22Rv1 (cell line): Measurements from ENCODE around the gene MCAM.

ENCODE experiments used
- ZFX ChIP-seq: fragments of 450-650 bp; IDR thresholded peaks from 2 replicates; pipeline ENCODE4 v1.6.1; 2017; ENCODE audit warnings: antibody characterized with exemption, borderline replicate concordance
- TF ChIP-seq, protein P1 (sequence below): fragments of 450-650 bp; IDR thresholded peaks from 2 replicates; pipeline ENCODE4 v1.5.1; 2017; ENCODE audit warnings: mild to moderate bottlenecking

DNA sequence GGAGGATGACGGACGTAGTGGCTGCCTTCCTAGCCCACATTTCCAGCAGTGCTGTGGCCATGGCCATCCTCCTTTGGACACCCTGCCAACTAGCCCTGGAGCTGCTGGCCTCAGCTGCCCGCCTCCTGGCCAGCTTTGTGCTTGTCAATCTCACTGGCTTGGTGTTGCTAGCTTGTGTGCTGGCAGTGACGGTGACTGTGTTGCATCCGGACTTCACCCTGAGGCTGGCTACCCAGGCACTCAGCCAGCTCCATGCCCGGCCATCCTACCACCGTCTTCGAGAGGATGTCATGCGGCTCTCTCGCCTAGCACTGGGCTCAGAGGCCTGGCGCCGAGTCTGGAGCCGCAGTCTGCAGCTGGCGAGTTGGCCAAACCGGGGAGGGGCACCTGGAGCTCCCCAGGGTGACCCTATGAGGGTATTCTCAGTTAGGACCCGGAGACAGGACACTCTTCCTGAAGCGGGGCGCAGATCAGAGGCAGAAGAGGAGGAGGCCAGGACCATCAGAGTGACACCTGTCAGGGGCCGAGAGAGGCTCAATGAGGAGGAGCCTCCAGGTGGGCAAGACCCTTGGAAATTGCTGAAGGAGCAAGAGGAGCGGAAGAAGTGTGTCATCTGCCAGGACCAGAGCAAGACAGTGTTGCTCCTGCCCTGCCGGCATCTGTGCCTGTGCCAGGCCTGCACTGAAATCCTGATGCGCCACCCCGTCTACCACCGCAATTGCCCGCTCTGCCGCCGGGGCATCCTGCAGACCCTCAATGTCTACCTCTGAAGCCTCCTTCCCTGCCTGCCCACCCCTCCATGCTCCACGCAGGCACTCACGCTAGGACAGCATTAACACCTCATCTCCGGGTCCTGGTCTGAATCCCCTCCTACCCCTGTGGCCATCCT, 19.0 kb upstream of the MCAM start:
- TF ChIP-seq, protein P1, sequence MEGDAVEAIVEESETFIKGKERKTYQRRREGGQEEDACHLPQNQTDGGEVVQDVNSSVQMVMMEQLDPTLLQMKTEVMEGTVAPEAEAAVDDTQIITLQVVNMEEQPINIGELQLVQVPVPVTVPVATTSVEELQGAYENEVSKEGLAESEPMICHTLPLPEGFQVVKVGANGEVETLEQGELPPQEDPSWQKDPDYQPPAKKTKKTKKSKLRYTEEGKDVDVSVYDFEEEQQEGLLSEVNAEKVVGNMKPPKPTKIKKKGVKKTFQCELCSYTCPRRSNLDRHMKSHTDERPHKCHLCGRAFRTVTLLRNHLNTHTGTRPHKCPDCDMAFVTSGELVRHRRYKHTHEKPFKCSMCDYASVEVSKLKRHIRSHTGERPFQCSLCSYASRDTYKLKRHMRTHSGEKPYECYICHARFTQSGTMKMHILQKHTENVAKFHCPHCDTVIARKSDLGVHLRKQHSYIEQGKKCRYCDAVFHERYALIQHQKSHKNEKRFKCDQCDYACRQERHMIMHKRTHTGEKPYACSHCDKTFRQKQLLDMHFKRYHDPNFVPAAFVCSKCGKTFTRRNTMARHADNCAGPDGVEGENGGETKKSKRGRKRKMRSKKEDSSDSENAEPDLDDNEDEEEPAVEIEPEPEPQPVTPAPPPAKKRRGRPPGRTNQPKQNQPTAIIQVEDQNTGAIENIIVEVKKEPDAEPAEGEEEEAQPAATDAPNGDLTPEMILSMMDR: no peak
- no peak for TF ChIP-seq ZFX
